IMR-90 (cell line): ENCODE measurements around the gene RGS14. TPM values are rescaled to one million over a fixed set of nuclear protein-coding genes. Genes with fewer than 3 reads are reported as not detected.

Experiments
- ATAC-seq: fragments of 200-7000 bp; cut with Tn5 transposase; 2 replicates; pipeline ENCODE4 v1.9.1; 2020; ENCODE audit warnings: low read depth, mild to moderate bottlenecking, moderate library complexity
- BruUV-seq: library from RNA; stranded (reverse); fragments of 400-500 nt; replicated peaks from 2 replicates; lab custom pipeline; 2021; lab: Mats Ljungman, UMichigan
- CTCF ChIA-PET: fragments of 300-600 bp; formaldehyde crosslinking; extraction: SDS; loops from one replicate; lab custom pipeline; 2021; ENCODE audit warnings: antibody characterized with exemption; lab: Yijun Ruan, JAX
- POLR2A ChIA-PET: fragments of 300-600 bp; sonication (Branson Sonifier 250); formaldehyde crosslinking; loops from one replicate; lab custom pipeline; 2022; ENCODE audit warnings: antibody characterized with exemption; ENCODE audit not compliant: unreplicated experiment; lab: Charles Lee
- DNase-seq: peaks from one replicate; pipeline ENCODE4 v3.0.0; 2013
- H2AFZ ChIP-seq: replicated peaks from 2 replicates; pipeline ENCODE3; 2013; ENCODE audit warnings: low read length, mild to moderate bottlenecking; ENCODE audit not compliant: poor library complexity
- H2AK5ac ChIP-seq: 2 replicates; pipeline ENCODE4 v1.6.1; 2013; ENCODE audit warnings: low read depth, low read length, inconsistent platforms
- H2AK9ac ChIP-seq: replicated peaks from 2 replicates; pipeline ENCODE3; 2013; ENCODE audit warnings: mild to moderate bottlenecking, low read depth, low read length, moderate library complexity; ENCODE audit not compliant: poor library complexity
- H2BK120ac ChIP-seq: 2 replicates; pipeline ENCODE4 v1.6.1; 2013; ENCODE audit warnings: low read depth, low read length, inconsistent platforms
- H2BK15ac ChIP-seq: 3 replicates; pipeline ENCODE4 v1.6.1; 2013; ENCODE audit warnings: low read depth, low read length, inconsistent platforms
- H2BK20ac ChIP-seq: 2 replicates; pipeline ENCODE4 v1.6.1; 2013; ENCODE audit warnings: low read depth, mild to moderate bottlenecking, inconsistent platforms, low read length, moderate library complexity
- H2BK5ac ChIP-seq: 2 replicates; pipeline ENCODE4 v1.6.1; 2013; ENCODE audit warnings: mild to moderate bottlenecking, low read depth, low read length, inconsistent platforms; ENCODE audit not compliant: poor library complexity, severe bottlenecking
- H3K14ac ChIP-seq: replicated peaks from 2 replicates; pipeline ENCODE4 v1.6.1; 2013; ENCODE audit warnings: low read depth, low read length, inconsistent platforms
- H3K18ac ChIP-seq: 2 replicates; pipeline ENCODE4 v1.6.1; 2013; ENCODE audit warnings: low read depth, low read length, control low read depth
- H3K23ac ChIP-seq: 2 replicates; pipeline ENCODE4 v1.6.1; 2013; ENCODE audit warnings: low read depth, low read length, inconsistent platforms
- H3K27ac ChIP-seq: 2 replicates; pipeline ENCODE4 v1.5.1; 2013; ENCODE audit warnings: mild to moderate bottlenecking, control low read depth, low read length; ENCODE audit not compliant: insufficient read depth
- H3K27me3 ChIP-seq: 2 replicates; pipeline ENCODE4 v1.6.1; 2013; ENCODE audit warnings: low read length; ENCODE audit not compliant: control insufficient read depth, insufficient read depth
- H3K36me3 ChIP-seq: 2 replicates; pipeline ENCODE4 v1.6.1; 2013; ENCODE audit warnings: low read length, mixed read lengths; ENCODE audit not compliant: control insufficient read depth, insufficient read depth
- H3K4ac ChIP-seq: 2 replicates; pipeline ENCODE4 v1.6.1; 2013; ENCODE audit warnings: low read depth, low read length, inconsistent platforms
- H3K4me1 ChIP-seq: 2 replicates; pipeline ENCODE4 v1.6.1; 2013; ENCODE audit warnings: low read length, mixed read lengths; ENCODE audit not compliant: control insufficient read depth, insufficient read depth
- H3K4me2 ChIP-seq: 2 replicates; pipeline ENCODE4 v1.6.1; 2013; ENCODE audit warnings: low read depth, mild to moderate bottlenecking, control low read depth, low read length, moderate library complexity
- H3K4me3 ChIP-seq: 2 replicates; pipeline ENCODE4 v1.5.1; 2013; ENCODE audit warnings: low read depth, mild to moderate bottlenecking, control low read depth, low read length, moderate library complexity; ENCODE audit not compliant: insufficient read depth
- H3K56ac ChIP-seq: 2 replicates; pipeline ENCODE4 v1.6.1; 2013; ENCODE audit warnings: low read length, inconsistent platforms; ENCODE audit not compliant: insufficient read depth; ENCODE audit errors: extremely low read depth
- H3K79me1 ChIP-seq, 2 experiments: 2 replicates each; pipeline ENCODE4 v1.6.1; 2013; ENCODE audit warnings: low read length in 2 of 2, inconsistent platforms in 1 of 2, low read depth in 1 of 2
- H3K9ac ChIP-seq: 2 replicates; pipeline ENCODE4 v1.6.1; 2013; ENCODE audit warnings: low read depth, low read length, control low read depth
- H3K9me1 ChIP-seq: 2 replicates; pipeline ENCODE4 v1.6.1; 2013; ENCODE audit warnings: low read length, inconsistent platforms; ENCODE audit not compliant: insufficient read depth
- H3K9me3 ChIP-seq: 2 replicates; pipeline ENCODE4 v1.6.1; 2013; ENCODE audit warnings: low read length; ENCODE audit not compliant: control insufficient read depth, insufficient read depth
- H4K20me1 ChIP-seq: 2 replicates; pipeline ENCODE4 v1.6.1; 2013; ENCODE audit warnings: low read length, inconsistent platforms; ENCODE audit not compliant: insufficient read depth
- H4K5ac ChIP-seq: 2 replicates; pipeline ENCODE4 v1.6.1; 2013; ENCODE audit warnings: mild to moderate bottlenecking, low read depth, low read length, control low read depth
- H4K8ac ChIP-seq, 2 experiments: 2 replicates each; pipeline ENCODE4 v1.6.1; 2013; ENCODE audit warnings: low read depth in 2 of 2, low read length in 2 of 2, control low read depth in 1 of 2, inconsistent platforms in 1 of 2
- H4K91ac ChIP-seq: 2 replicates; pipeline ENCODE4 v1.6.1; 2013; ENCODE audit warnings: low read depth, low read length, inconsistent platforms; ENCODE audit not compliant: insufficient read depth
- CHD1 ChIP-seq: IDR thresholded peaks from 2 replicates; pipeline ENCODE4 v1.6.1; 2012; ENCODE audit warnings: low read depth, low read length, improper control_type of control experiment
- ELK1 ChIP-seq: fragments of 150-350 bp; IDR thresholded peaks from 2 replicates; pipeline ENCODE4 v1.6.1; 2016; ENCODE audit warnings: low read depth, mild to moderate bottlenecking, low read length, moderate library complexity, borderline replicate concordance
- FOS ChIP-seq: fragments of 150-350 bp; IDR thresholded peaks from 2 replicates; pipeline ENCODE4 v1.6.1; 2016; ENCODE audit warnings: low read depth, low read length
- MAFK ChIP-seq: IDR thresholded peaks from 2 replicates; pipeline ENCODE4 v1.6.1; 2012; ENCODE audit warnings: low read depth, low read length, improper control_type of control experiment
- MAZ ChIP-seq: IDR thresholded peaks from 2 replicates; pipeline ENCODE4 v1.6.1; 2012; ENCODE audit warnings: low read depth, mild to moderate bottlenecking, low read length, improper control_type of control experiment, moderate library complexity, borderline replicate concordance
- MXI1 ChIP-seq: IDR thresholded peaks from 2 replicates; pipeline ENCODE4 v1.6.1; 2012; ENCODE audit warnings: low read depth, mild to moderate bottlenecking, low read length, moderate library complexity, borderline replicate concordance
- RAD21 ChIP-seq: IDR thresholded peaks from 2 replicates; pipeline ENCODE4 v1.6.1; 2012; ENCODE audit warnings: low read length, improper control_type of control experiment
- RCOR1 ChIP-seq: IDR thresholded peaks from 2 replicates; pipeline ENCODE4 v1.6.1; 2012; ENCODE audit warnings: mild to moderate bottlenecking, low read length, improper control_type of control experiment; ENCODE audit not compliant: insufficient replicate concordance
- SMC3 ChIP-seq: fragments of 150-350 bp; IDR thresholded peaks from 2 replicates; pipeline ENCODE4 v1.6.1; 2016; ENCODE audit warnings: low read depth, mild to moderate bottlenecking, antibody characterized with exemption, low read length, moderate library complexity
- USF2 ChIP-seq: fragments of 150-350 bp; IDR thresholded peaks from 2 replicates; pipeline ENCODE4 v1.6.1; 2017; ENCODE audit warnings: mild to moderate bottlenecking, antibody characterized with exemption, low read length, low read depth
- WGBS, 2 experiments: methylation state at CpG; one replicate each; pipeline versions ENCODE4 v1.1.5 to v1.1.7; 2013; ENCODE audit warnings: missing lambda C conversion rate in 2 of 2; ENCODE audit not compliant: insufficient read length in 1 of 2; ENCODE audit errors: extremely low coverage in 2 of 2; 5-methylcytosine and 5-hydroxymethylcytosine counted together
- dilution Hi-C: fragments of 300-500 bp; cut with HindIII; formaldehyde crosslinking; loops from one replicate; pipeline ENCODE4 v1.14.3; 2018; ENCODE audit warnings: low sequenced_read_pairs; ENCODE audit not compliant: unreplicated experiment
- in situ Hi-C: fragments of 300-500 bp; cut with MboI; formaldehyde crosslinking; loops from 3 replicates; pipeline ENCODE4 v1.14.3; 2019; ENCODE audit warnings: low sequenced_read_pairs, inconsistent platforms, mixed read lengths
- intact Hi-C: fragments of 100-400 bp; cut with micrococcal nuclease; formaldehyde crosslinking; loops from 2 replicates; pipeline ENCODE4 v1.10.0; 2022
- polyA plus RNA-seq, 3 experiments: library from polyadenylated mRNA; depleted of rRNA; stranded (reverse); fragments of >200 nt; gene quantifications; 2 replicates each; pipeline ENCODE4 v1.2.3, GENCODE V29; 2012; ENCODE audit warnings: low replicate concordance in 1 of 3
- total RNA-seq: library from RNA; depleted of rRNA; stranded (reverse); fragments of >200 nt; gene quantifications from 2 replicates; pipeline ENCODE4 v1.2.3, GENCODE V29; 2012

RGS14 gene
- total and polyA plus RNA-seq, 2 of the 4 experiments (the other 2 are of a cell fraction): 1.1 to 6.5 TPM

- Histone ChIP-seq H3K27me3 (peaks cover 2% of the 10 kb centered on the region; the same call in 1 of the 2 replicates), H2BK20ac (no peak overlapping the region), H3K4me2 (peak overlapping the region; percentile 68), H2AFZ (peak overlapping the region; percentile 97), H4K20me1 (no peaks in the 10 kb centered on the region; the same call in none of the 2 replicates), H4K91ac (no peak overlapping the region), H2AK5ac (no peak overlapping the region), H3K9me3 (no peaks in the 10 kb centered on the region), H2BK120ac (no peak overlapping the region), H2AK9ac (peak overlapping the region; percentile 82), H3K9ac (no peak overlapping the region), H3K4me1 (peaks cover 11% of the 10 kb centered on the region; the same call in 1 of the 2 replicates), H2BK5ac (no peak overlapping the region), H3K27ac (no peak overlapping the region), H3K79me1 (no peaks in the 10 kb centered on the region), H3K56ac (no peak overlapping the region), H4K8ac (peak overlapping the region in 1 of 2 experiments; percentile 68; a peak in 2 of 4 replicates), H3K14ac (no peak overlapping the region), H3K18ac (no peak overlapping the region), H3K4me3 (peak overlapping the region; percentile 43), H4K5ac (no peak overlapping the region), H3K4ac (peak overlapping the region; percentile 57), H3K36me3 (no peaks in the 10 kb centered on the region), H3K23ac (peak overlapping the region; percentile 15; the same call in 1 of the 2 replicates), H3K9me1 (no peaks in the 10 kb centered on the region), H2BK15ac (no peak overlapping the region)
- ChIA-PET CTCF (no interaction called here), POLR2A (interaction anchor here (0.6 kb wide), 1 partner anchor 1244 kb away, joined by 11 read pairs; no protein-coding TSS in a partner anchor)
- ATAC-seq (peak; percentile 3), DNase-seq (no peak)
- intact Hi-C loops: no loop called here
- 5% methylated on average over 23 of the region's 46 CpGs; no CpG with 5 or more reads in 1 of the 2 experiments for WGBS, 2 experiments
- dilution Hi-C loops: no loop called here
- BruUV-seq: no TSS peak
- no peak for TF ChIP-seq MXI1
- no peak for TF ChIP-seq MAFK
- TF ChIP-seq SMC3: no peak
- TF ChIP-seq RCOR1: no peak
- TF ChIP-seq ELK1: no peak
- TF ChIP-seq MAZ: no peak; the same call in 1 of the 2 replicates
- no peak for TF ChIP-seq FOS
- TF ChIP-seq USF2: no peak
- TF ChIP-seq RAD21: no peak
- no peak for TF ChIP-seq CHD1
- in situ Hi-C loops: no loop called here
Measured at GRCh38 chr5:177367323-177367848, 9.7 kb downstream of the RGS14 start.
